Ascending aorta (tissue), 2 donors: ENCODE results near the gene ERC1. TPM values are rescaled to one million over a fixed set of nuclear protein-coding genes. Genes with fewer than 3 reads are reported as not detected.

Source experiments
- DNase-seq, 2 donors: peaks; one replicate each; pipeline ENCODE4 v3.0.0-alpha.2; 2019; ENCODE audit warnings: low spot score in 2 of 2
- H3K27ac ChIP-seq, 2 donors: fragments of 200-600 bp; sonication (generic); one replicate each; pipeline ENCODE4 v1.5.1; 2016 to 2017; ENCODE audit warnings: mild to moderate bottlenecking in 1 of 2
- H3K27me3 ChIP-seq: fragments of 200-600 bp; sonication (generic); one replicate; pipeline ENCODE4 v1.5.1; 2017
- H3K36me3 ChIP-seq, 2 donors: fragments of 200-600 bp; sonication (generic); one replicate each; pipeline ENCODE4 v1.5.1; 2016
- H3K4me1 ChIP-seq, 2 donors: fragments of 200-600 bp; sonication (generic); one replicate each; pipeline ENCODE4 v1.5.1; 2016 to 2017; ENCODE audit warnings: mild to moderate bottlenecking in 1 of 2
- H3K4me3 ChIP-seq, 2 donors: fragments of 200-600 bp; sonication (generic); one replicate each; pipeline ENCODE4 v1.5.1; 2016 to 2017; ENCODE audit warnings: mild to moderate bottlenecking in 1 of 2
- H3K9me3 ChIP-seq, 2 donors: fragments of 200-600 bp; sonication (generic); one replicate each; pipeline ENCODE4 v1.5.1; 2016
- intact Hi-C: fragments of 100-400 bp; cut with DNase I; formaldehyde crosslinking; loops from one replicate; pipeline ENCODE4 v1.15.1; 2023
- total RNA-seq: library from RNA; depleted of rRNA; stranded (reverse); fragments of >200 nt; gene quantifications from one replicate; pipeline ENCODE4 v1.1.0, GENCODE V29; 2016
- TF ChIP-seq, protein P1 (sequence below), 3 experiments: fragments of 200-600 bp in 2 of 3; fragments of 450-650 bp in 1 of 3; sonication (generic) in 2 of 3; IDR thresholded peaks; one replicate each; pipeline ENCODE4 v1.5.1; 2016 to 2019; ENCODE audit warnings: antibody characterized with exemption in 3 of 3, mild to moderate bottlenecking in 1 of 3, moderate library complexity in 1 of 3

The ERC1 gene
- total RNA-seq, 1 donor from 2014 or later = 41.4 TPM

DNA sequence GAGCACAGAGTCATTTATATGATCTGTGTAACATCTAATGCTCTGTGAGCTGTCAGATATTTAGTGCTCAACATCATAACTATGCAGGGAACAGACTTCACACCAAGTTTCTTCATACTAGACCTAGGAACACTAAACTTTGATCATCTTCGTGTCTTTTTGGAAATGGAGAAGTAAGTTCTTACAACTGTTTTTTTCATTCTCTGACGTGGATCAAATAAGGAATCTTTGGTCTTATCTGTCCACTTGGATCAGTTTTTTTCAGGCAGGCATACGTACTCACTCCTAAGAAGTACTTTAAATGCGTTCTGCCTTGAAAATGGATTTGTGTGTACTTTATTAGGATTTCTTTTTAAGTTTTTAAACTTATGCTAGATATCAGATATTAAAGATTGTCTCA, 412.4 kb downstream of the ERC1 start:
- H3K27ac ChIP-seq = no peak overlapping the region
- no peaks in the 10 kb centered on the region for H3K4me1 ChIP-seq
- DNase-seq = no peak
- H3K9me3 ChIP-seq = no peaks in the 10 kb centered on the region
- no peaks in the 10 kb centered on the region for H3K27me3 ChIP-seq
- intact Hi-C loops = no loop called here
- H3K36me3 ChIP-seq = peaks cover 0 to 4% of the 10 kb centered on the region in 2 donors
- TF ChIP-seq, protein P1, sequence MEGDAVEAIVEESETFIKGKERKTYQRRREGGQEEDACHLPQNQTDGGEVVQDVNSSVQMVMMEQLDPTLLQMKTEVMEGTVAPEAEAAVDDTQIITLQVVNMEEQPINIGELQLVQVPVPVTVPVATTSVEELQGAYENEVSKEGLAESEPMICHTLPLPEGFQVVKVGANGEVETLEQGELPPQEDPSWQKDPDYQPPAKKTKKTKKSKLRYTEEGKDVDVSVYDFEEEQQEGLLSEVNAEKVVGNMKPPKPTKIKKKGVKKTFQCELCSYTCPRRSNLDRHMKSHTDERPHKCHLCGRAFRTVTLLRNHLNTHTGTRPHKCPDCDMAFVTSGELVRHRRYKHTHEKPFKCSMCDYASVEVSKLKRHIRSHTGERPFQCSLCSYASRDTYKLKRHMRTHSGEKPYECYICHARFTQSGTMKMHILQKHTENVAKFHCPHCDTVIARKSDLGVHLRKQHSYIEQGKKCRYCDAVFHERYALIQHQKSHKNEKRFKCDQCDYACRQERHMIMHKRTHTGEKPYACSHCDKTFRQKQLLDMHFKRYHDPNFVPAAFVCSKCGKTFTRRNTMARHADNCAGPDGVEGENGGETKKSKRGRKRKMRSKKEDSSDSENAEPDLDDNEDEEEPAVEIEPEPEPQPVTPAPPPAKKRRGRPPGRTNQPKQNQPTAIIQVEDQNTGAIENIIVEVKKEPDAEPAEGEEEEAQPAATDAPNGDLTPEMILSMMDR (IDR thresholded peaks at IDR 0.05) = no peak
- H3K4me3 ChIP-seq = no peak overlapping the region

DNA sequence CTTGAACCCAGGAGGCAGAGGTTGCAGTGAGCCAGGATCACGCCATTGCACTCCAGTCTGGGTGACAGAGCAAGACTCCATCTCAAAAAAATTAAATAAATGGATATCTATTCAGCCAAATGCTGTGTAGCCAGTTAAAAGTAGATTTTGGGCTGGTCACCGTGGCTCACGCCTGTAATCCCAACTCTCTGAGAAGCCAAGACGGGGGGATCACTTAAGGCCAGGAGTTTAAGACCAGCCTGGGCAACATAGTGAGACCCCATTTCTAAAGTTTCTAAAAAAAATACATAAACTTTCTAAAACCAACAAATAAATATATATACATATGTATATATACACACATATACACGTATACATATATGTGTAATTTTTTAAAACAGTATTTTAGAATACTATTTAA, 414.6 kb downstream of the ERC1 start:
- H3K4me3 ChIP-seq = no peak overlapping the region
- H3K9me3 ChIP-seq = no peaks in the 10 kb centered on the region
- H3K27ac ChIP-seq = no peak overlapping the region
- intact Hi-C loops = no loop called here
- no peaks in the 10 kb centered on the region for H3K4me1 ChIP-seq
- TF ChIP-seq, protein P1 (IDR thresholded peaks at IDR 0.05) = no peak
- no peaks in the 10 kb centered on the region for H3K27me3 ChIP-seq
- no peak for DNase-seq
- H3K36me3 ChIP-seq = peaks cover 8 to 16% of the 10 kb centered on the region in 2 donors

DNA sequence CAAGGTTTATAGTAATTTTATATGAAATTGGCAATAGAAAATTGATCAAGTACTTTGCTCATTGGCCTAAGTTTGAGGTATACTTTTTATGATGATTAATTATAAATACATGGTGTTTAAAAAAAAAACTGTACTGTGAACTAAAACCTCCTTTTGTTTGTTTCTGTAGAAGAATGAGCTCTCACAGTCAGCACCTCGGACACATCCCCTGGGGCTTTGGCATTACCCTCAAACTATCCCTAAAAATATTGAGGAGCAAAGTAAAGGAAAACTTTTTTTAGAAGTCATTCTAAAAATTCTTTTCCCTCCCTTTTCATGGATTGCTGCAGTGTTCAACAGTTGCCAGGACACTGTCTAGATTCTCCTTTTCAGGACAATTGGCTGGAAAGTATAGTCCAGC, 419.8 kb downstream of the ERC1 start:
- no peak for DNase-seq
- H3K4me3 ChIP-seq = no peak overlapping the region
- peaks cover 8 to 32% of the 10 kb centered on the region in 2 donors for H3K36me3 ChIP-seq
- no peak overlapping the region for H3K27ac ChIP-seq
- H3K27me3 ChIP-seq = no peaks in the 10 kb centered on the region
- intact Hi-C loops = no loop called here
- no peaks in the 10 kb centered on the region for H3K9me3 ChIP-seq
- TF ChIP-seq, protein P1 (IDR thresholded peaks at IDR 0.05) = no peak
- H3K4me1 ChIP-seq = no peaks in the 10 kb centered on the region

DNA sequence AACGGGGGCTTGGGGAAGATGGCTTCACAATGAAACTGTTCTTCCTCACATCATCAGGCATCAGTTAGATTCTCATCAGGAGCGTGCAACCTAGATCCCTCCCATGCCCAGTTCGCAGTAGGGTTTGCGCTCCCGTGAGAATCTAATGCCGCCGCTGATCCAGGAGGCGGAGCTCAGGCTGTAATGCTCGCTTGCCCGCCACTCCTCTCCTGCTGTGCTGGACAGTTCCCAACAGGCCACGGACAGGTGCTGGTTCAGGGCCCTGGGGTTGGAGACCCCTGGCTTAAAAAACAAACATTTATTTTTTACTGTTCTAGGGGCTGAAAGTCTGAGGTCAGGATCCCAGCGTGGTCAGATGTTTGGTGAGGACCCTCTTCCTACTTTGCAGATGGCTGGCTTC, 422.9 kb downstream of the ERC1 start:
- Histone ChIP-seq H3K9me3 (no peaks in the 10 kb centered on the region), H3K27me3 (no peaks in the 10 kb centered on the region), H3K4me1 (no peaks in the 10 kb centered on the region), H3K36me3 (peaks cover 8 to 23% of the 10 kb centered on the region in 2 donors), H3K27ac (no peak overlapping the region), H3K4me3 (no peak overlapping the region)
- intact Hi-C loops = no loop called here
- TF ChIP-seq, protein P1 (IDR thresholded peaks at IDR 0.05) = no peak
- no peak for DNase-seq

DNA sequence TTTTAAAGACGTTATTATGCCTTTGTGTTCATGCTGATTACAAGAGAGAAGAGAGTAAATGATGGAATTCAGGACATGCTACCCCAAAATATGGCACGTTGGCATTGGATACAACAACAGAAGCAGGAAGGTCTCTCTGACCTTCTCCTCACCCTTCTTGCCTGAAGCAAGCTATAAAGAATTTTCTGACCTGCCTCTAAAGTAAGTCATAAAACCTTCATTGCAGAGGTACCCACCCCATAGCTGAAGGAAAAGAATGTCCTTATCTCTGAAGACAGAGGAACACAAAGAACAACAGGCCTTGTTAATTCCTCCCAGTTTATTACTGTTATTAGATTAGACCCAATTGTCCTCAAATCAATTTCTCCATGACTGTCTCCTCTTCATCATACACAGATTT, 427.1 kb downstream of the ERC1 start:
- H3K9me3 ChIP-seq = peaks cover 10 to 12% of the 10 kb centered on the region in 2 donors
- no peaks in the 10 kb centered on the region for H3K4me1 ChIP-seq
- H3K27me3 ChIP-seq = no peaks in the 10 kb centered on the region
- no peak overlapping the region for H3K27ac ChIP-seq
- TF ChIP-seq, protein P1 (IDR thresholded peaks at IDR 0.05) = no peak
- no peak overlapping the region for H3K4me3 ChIP-seq
- intact Hi-C loops = no loop called here
- H3K36me3 ChIP-seq = peaks cover 0 to 6% of the 10 kb centered on the region in 2 donors
- no peak for DNase-seq

DNA sequence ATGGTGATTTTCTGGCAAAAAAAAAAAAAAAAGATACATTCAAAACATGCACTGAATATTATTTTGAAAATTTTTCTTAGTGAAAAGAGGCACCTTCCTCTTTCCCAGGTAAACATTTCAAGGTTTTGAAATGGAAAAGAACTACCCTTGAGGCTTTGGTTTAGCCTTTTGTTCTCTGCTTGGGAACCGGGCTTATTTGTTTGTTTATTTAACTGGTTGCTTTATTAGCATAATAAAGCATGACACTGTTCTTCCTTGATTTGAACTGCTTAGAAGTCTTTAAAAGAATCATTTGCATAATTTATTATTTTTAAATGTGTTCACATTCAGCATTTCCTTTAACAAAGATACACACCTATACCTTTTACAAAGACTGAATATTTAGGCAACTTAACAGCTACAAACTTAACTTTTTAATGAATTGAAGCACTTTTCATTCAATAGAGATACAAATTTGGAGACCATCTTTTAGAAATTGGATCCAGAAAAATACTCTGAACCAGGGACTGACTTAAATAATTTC, 428.9 kb downstream of the ERC1 start:
- no peaks in the 10 kb centered on the region for H3K27me3 ChIP-seq
- H3K4me3 ChIP-seq = no peak overlapping the region
- intact Hi-C loops = no loop called here
- peaks cover 10 to 12% of the 10 kb centered on the region in 2 donors for H3K9me3 ChIP-seq
- H3K36me3 ChIP-seq = peaks cover 0 to 6% of the 10 kb centered on the region in 2 donors
- no peak overlapping the region for H3K27ac ChIP-seq
- no peak for DNase-seq
- no peaks in the 10 kb centered on the region for H3K4me1 ChIP-seq
- TF ChIP-seq, protein P1 (IDR thresholded peaks at IDR 0.05) = no peak
